Measurements from ENCODE around the gene CCSAP.

DNA sequence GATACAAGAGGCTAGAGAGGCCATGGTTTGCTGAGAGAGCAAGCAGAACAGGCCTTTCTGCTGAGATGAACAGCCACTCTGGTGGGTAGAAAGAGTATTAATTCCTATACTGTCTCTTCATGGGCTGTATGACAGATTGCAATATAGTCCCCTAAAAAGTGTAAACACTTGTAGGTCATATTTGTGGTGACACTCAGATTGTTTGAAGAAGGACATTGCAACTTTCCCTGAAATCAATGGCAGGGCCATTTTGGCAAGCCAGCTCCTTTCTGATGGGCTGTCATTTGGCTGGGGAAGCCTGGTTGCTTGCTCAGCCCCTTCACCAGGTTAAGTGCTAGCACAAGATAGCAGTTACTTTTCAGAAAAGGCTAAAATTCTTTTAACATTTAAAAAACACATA lies 44.4 kb downstream of the CCSAP start:
- TF ChIP-seq, protein P1, sequence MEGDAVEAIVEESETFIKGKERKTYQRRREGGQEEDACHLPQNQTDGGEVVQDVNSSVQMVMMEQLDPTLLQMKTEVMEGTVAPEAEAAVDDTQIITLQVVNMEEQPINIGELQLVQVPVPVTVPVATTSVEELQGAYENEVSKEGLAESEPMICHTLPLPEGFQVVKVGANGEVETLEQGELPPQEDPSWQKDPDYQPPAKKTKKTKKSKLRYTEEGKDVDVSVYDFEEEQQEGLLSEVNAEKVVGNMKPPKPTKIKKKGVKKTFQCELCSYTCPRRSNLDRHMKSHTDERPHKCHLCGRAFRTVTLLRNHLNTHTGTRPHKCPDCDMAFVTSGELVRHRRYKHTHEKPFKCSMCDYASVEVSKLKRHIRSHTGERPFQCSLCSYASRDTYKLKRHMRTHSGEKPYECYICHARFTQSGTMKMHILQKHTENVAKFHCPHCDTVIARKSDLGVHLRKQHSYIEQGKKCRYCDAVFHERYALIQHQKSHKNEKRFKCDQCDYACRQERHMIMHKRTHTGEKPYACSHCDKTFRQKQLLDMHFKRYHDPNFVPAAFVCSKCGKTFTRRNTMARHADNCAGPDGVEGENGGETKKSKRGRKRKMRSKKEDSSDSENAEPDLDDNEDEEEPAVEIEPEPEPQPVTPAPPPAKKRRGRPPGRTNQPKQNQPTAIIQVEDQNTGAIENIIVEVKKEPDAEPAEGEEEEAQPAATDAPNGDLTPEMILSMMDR (IDR thresholded peaks at IDR 0.05), result no peak
- TF ChIP-seq ZFX (IDR thresholded peaks at IDR 0.05; ENCODE audit: borderline replicate concordance), result no peak

All from 22Rv1 (cell line).